ENCODE results near the gene LONP1. TPM values are rescaled to one million over a fixed set of nuclear protein-coding genes. Genes with fewer than 3 reads are reported as not detected.
"Not testable (repeated sequence)": the region's sequence is repeated elsewhere in the genome, so short reads cannot be mapped to it uniquely, and the experiment has no call there.

The LONP1 gene
- total and polyA plus RNA-seq, 5 experiments from 2014 or later = 19.9 to 75.3 (median 45.5) TPM

DNA sequence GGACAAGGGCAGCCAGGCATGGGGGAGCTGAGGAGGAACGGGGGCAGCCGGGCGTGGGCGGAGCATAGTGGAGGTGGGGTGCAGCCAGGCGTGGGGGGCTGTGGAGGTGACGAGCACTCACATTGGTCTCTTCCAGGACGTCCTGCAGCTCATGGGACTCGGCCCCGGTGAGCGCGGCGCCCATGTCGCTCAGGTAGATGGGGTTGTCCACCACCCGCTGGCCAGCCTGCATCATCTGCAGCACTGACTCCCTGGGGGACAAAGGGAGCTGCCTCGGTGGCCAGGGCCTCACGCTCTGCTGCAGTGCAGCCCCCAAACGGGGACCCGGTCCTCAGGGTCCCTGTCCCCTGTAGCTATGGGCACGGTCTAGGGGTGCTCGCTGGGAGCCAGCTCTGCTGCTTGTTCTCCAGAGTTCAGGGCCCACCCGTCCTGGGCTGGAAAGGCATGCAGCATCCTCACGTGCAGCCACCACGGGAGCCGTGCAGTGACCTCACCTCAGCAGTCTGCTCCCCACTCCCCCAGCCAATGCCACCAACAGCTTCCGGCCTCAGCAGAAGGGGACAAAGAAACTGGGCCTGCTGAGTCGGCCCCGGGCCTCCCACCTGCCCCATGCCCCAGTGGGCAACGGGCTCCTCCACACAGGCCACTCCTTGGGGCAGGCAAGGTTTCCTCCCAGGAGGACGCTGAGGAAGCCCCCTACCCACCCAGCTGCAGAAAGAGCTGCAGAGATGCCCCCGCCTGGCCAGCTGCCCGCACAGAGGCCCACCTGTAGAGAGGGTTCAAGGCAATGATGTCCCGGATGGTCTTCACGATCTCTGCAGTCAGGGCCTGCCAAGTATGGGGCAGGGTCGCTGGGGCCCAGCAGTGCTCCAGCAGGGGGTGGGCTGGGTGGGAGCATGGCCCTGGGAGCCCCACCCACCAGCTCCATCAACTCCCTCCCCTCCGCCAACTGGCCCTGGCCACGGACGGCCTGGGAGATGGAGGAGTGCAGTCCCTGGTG, 12.1 kb downstream of the LONP1 start:
- peak in 1 of 2 donors; percentile 17 for ATAC-seq
- Mint-ChIP-seq H3K36me3 (peaks cover 0 to 76% (median 0%) of the 10 kb centered on the region in 3 donors), H3K9me3 (no peaks in the 10 kb centered on the region), H3K4me3 (no peak overlapping the region), H3K27me3 (no peaks in the 10 kb centered on the region), H3K27ac (peak overlapping the region in 1 of 10 donors; percentile 61), H3K4me1 (no peaks in the 10 kb centered on the region)
- POLR2A ChIA-PET = interaction anchor here (0.5 to 1.3 kb wide), 3 partner anchors 9 to 589 kb away, joined by 3 to 5 read pairs (median 3); no protein-coding TSS in a partner anchor
- DNase-seq = no peak

DNA sequence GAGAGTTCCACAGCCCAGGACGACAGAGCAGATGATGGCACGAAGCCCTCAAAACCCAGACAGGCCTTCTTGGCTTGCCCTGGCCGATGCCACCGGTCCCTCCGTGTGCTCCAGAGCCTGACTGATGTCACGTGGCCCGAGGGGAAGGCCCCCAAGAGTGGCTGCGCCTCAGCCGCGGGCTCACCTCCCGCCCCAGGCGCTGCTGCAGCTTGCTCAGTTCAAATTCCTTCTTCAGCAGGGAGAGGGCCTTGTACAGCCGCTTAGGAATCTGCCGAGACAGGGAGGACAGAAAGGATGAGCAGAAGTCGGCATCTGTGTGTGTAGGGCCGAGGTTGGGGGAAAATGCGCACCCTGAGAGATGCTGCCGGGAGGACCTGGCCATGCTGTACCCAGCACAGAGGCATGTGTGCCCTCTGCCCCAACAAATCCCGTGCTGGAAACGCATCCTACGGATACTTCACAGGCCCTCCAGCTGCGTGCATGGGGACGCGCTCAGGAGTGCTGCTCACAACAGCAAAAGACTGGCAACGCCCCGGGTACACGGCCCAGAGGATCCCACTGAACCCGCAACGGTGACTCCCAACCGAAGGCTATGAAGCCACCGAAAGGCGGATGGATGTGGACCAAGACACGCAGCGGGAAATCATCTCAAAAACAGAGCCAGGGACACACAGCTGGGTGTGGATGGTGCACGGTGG, 12.9 kb downstream of the LONP1 start:
- H3K36me3 Mint-ChIP-seq = peaks cover 0 to 71% (median 0%) of the 10 kb centered on the region in 3 donors
- H3K4me3 Mint-ChIP-seq = no peak overlapping the region
- no peaks in the 10 kb centered on the region for H3K4me1 Mint-ChIP-seq
- H3K27ac Mint-ChIP-seq = peak overlapping the region in 1 of 10 donors; percentile 61
- ATAC-seq (no peak), DNase-seq (no peak)
- H3K9me3 Mint-ChIP-seq = no peaks in the 10 kb centered on the region
- H3K27me3 Mint-ChIP-seq = no peaks in the 10 kb centered on the region
- POLR2A ChIA-PET = interaction anchor here (0.5 to 1.3 kb wide), 3 partner anchors 8 to 590 kb away, joined by 3 to 5 read pairs (median 3); no protein-coding TSS in a partner anchor

DNA sequence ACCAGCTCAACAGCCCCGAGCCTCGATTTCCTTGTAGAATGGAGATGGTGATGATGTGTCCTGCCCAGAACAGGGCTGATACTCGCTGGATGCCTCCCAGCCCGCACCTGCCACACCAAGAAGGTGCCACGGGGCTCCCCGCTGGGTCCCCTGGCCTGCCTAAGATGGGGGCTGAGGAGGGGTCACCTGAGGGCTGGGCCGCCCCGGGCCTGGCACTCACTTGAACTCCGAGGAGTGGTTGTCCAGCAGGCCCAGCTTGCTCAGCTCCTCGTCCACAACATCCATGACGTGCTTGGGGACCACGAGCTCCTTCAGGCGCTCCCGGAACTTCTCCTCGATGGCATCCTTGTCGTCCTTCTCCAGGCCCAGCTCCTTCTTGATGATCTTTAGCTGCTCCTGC, 14.4 kb downstream of the LONP1 start:
- H3K36me3 Mint-ChIP-seq = peaks cover 0 to 66% (median 3%) of the 10 kb centered on the region in 3 donors
- no peaks in the 10 kb centered on the region for H3K27me3 Mint-ChIP-seq
- no peaks in the 10 kb centered on the region for H3K4me1 Mint-ChIP-seq
- H3K4me3 Mint-ChIP-seq = no peak overlapping the region
- H3K9me3 Mint-ChIP-seq = no peaks in the 10 kb centered on the region
- no peak for ATAC-seq
- H3K27ac Mint-ChIP-seq = peak overlapping the region in 1 of 10 donors; percentile 34
- DNase-seq = no peak
- POLR2A ChIA-PET = interaction anchor here (0.8 kb wide), 1 partner anchor 13 kb away, joined by 3 read pairs; no protein-coding TSS in a partner anchor

DNA sequence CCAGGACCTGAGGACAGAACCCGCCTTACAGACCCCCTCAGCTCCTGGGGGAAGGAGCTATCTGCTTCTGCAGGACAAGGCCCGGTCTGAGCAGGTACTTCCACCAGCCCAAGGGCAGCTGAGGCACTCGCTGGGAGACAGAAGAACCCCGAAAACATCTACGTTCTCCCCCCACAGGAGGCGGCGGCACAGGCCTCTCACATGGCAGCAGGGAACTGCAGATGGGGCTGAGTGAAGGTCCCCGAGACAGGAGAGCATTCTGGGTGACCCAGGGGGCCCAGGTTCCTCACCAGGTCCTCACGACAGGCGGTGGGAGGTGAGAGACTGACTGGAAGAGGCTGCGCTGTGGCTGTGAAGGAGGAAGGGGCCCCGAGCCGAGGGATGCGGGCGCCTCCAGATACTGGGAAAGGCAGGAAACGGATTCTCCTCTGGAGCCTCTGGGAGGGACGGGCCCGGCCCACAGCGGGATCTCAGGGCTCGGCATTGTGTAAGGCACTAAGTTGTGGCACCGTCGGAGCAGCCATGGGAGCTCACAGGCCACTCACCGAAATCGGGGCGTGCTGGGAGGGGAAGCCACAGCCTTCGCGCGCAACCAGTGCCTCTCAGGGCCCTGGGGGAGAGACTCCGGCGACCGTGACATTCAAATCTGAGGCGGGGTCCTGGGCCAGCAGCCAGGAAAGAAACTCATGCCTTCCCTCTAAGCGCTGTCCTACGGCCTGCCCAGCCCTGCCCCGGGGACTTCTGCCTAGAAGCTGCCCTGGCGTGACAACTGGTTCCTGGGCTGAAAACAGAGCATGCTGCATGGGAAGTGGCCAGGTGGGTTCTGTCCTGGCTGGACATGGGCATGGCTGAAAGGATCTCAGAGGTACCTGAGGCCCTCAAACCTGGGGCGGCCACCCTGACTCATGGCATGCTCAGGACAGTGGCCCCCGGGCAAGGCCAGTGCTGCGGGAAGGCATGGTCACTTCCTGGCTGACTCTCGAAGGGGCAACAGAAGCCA, 15.8 kb downstream of the LONP1 start:
- DNase-seq (peak in 1 of 10 donors; percentile 56), ATAC-seq (no peak)
- Mint-ChIP-seq H3K4me3 (no peak overlapping the region), H3K9me3 (no peaks in the 10 kb centered on the region), H3K27ac (peak overlapping the region in 3 of 10 donors; percentile 53 to 80 (median 62)), H3K36me3 (peaks cover 0 to 59% (median 3%) of the 10 kb centered on the region in 3 donors), H3K4me1 (no peaks in the 10 kb centered on the region), H3K27me3 (no peaks in the 10 kb centered on the region)
- POLR2A ChIA-PET = interaction anchor here (0.6 kb wide), 1 partner anchor 25 kb away, joined by 3 read pairs; no protein-coding TSS in a partner anchor

DNA sequence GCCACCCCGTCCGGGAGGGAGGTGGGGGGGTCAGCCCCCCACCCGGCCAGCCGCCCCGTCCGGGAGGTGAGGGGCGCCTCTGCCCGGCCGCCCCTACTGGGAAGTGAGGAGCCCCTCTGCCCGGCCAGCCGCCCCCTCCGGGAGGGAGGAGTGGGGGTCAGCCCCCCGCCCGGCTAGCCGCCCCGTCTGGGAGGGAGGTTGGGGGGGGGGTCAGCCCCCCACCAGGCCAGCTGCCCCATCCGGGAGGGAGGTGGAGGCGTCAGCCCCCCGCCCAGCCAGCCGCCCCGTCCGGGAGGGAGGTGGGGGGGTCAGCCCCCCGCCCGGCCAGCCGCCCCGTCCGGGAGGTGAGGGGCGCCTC, 17.9 kb downstream of the LONP1 start:
- DNase-seq, H3K27me3 Mint-ChIP-seq, H3K27ac Mint-ChIP-seq, ATAC-seq, H3K4me3 Mint-ChIP-seq, H3K4me1 Mint-ChIP-seq, H3K9me3 Mint-ChIP-seq: not testable (repeated sequence)
- peaks cover 0 to 55% (median 3%) of the 10 kb centered on the region in 3 donors for H3K36me3 Mint-ChIP-seq
- POLR2A ChIA-PET = interaction anchor here (1.3 kb wide), 1 partner anchor 8 kb away, joined by 3 read pairs; no protein-coding TSS in a partner anchor

DNA sequence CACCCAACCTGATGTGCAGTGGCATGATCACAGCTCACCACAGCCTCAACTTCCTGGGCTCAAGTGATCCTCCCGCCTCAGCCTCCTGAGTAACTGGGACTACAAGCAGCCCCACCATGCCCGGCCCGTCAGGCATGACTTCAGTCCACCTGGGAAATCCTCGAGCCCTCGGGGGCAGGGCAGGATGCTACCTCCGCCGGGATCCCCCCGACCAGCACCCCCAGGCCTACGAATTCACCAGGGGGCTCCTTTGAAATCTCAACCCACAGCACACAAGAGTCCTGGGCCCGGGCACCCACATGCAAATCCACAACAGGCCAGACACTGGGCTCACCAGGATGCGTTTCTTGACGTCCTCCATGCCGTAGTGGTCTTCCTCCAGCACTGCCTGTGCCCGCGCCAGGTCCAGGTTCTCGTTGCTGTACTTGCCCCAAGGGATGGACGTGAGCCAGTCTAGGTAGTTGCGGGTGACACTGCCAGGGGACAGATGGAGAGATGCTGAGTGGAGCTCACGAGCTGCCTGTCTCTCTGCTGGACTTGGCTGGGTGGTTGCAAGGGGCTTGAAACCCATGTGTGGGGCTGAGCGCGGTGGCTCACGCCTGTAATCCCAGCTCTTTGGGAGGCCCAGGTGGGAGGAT, 19.4 kb downstream of the LONP1 start:
- ATAC-seq (no peak), DNase-seq (no peak)
- POLR2A ChIA-PET = no interaction called here
- no peaks in the 10 kb centered on the region for H3K9me3 Mint-ChIP-seq
- H3K4me3 Mint-ChIP-seq = no peak overlapping the region
- no peaks in the 10 kb centered on the region for H3K27me3 Mint-ChIP-seq
- peaks cover 0 to 2% (median 0%) of the 10 kb centered on the region in 4 donors for H3K4me1 Mint-ChIP-seq
- H3K27ac Mint-ChIP-seq = peak overlapping the region in 2 of 10 donors; percentile 21 to 70
- H3K36me3 Mint-ChIP-seq = peaks cover 0 to 49% (median 3%) of the 10 kb centered on the region in 3 donors

DNA sequence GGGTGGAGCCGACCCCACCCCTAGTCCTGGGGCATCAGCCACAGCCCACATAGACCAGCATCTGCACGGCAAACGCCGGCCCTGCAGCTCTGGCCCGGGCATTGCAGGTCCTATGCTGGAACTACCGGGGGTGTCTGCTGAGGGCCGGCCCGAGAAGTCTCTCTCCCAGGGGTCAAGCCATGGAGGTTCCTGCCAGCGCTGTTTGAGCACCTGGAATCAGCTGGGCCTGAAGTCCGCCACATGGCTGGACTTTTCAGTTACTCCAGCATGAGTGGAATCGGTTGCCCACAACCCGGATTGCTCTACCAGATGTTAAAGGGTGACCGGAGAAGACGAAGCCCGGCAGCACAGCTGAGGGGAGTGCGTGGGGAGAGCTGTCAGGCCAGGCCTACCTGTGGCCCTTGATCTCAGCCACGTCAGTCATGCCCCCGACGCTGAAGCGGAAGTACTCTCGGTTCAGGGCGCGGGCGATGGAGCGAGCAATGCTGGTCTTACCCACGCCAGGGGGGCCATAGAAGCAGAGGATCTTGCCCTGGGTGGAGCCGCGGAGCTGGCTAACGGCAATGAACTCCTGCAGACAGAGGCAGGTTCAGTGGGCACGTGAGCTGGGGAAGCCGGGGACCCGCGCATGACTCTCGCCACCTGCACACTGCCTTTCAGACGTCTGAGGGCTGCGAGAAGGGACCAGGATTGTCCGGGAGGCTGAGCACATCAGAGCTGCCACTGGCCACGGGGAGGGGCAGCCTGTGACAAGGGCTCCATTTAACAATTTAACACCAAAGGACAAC, 21.1 kb downstream of the LONP1 start:
- H3K4me1 Mint-ChIP-seq = peaks cover 0 to 2% (median under 1%) of the 10 kb centered on the region in 4 donors
- H3K27me3 Mint-ChIP-seq = no peaks in the 10 kb centered on the region
- H3K27ac Mint-ChIP-seq = peak overlapping the region in 1 of 10 donors; percentile 25
- no peak overlapping the region for H3K4me3 Mint-ChIP-seq
- no peaks in the 10 kb centered on the region for H3K9me3 Mint-ChIP-seq
- POLR2A ChIA-PET = interaction anchor here (0.9 to 1.2 kb wide), 3 partner anchors 9 to 21 kb away, joined by 3 to 5 read pairs (median 3); partner anchors contain the start of genes LONP1 and RPL36
- ATAC-seq = no peak
- peaks cover 0 to 43% (median 3%) of the 10 kb centered on the region in 3 donors for H3K36me3 Mint-ChIP-seq
- no peak for DNase-seq

DNA sequence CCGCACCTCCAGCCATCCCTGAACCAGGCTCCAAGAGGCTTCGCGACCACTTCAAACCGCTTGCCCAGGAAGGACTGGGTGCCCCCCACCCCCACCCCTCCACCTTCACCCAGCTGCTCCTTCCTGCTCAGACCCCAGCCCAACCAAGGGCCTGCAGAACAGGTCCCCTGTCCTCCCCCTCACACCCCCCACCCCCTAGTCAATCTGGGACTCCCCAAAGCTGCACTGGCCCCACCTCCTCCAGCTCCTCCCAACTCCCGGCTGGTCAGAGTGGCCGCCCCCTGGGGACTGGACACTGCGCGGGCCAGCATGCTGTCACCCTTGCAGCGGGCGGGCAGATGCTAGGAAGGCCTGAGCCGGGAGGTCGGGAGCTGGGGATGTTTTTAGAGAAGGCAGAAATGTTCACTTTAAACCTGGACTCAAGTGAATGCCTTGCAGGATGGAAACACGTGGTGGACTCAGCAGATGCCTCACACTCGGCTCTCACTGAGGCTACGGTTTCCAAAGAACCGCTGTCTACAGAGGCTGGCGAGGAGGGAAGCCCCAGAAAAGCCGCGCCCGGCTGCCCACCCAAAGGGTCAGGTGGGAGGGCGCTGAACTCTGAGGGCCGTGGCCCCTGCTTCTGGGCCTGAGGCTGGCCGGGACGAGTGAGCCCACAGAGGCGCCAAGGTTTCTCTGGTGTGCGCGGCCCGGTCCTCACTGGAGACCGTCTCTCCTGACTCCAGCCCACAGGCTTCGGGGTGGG, 21.9 kb downstream of the LONP1 start:
- H3K36me3 Mint-ChIP-seq = peaks cover 0 to 43% (median 3%) of the 10 kb centered on the region in 3 donors
- no peak overlapping the region for H3K4me3 Mint-ChIP-seq
- POLR2A ChIA-PET = no interaction called here
- no peak for DNase-seq
- peaks cover 0 to 6% (median 3%) of the 10 kb centered on the region in 4 donors for H3K4me1 Mint-ChIP-seq
- no peaks in the 10 kb centered on the region for H3K27me3 Mint-ChIP-seq
- no peak for ATAC-seq
- H3K27ac Mint-ChIP-seq = peak overlapping the region in 1 of 10 donors; percentile 53
- no peaks in the 10 kb centered on the region for H3K9me3 Mint-ChIP-seq

DNA sequence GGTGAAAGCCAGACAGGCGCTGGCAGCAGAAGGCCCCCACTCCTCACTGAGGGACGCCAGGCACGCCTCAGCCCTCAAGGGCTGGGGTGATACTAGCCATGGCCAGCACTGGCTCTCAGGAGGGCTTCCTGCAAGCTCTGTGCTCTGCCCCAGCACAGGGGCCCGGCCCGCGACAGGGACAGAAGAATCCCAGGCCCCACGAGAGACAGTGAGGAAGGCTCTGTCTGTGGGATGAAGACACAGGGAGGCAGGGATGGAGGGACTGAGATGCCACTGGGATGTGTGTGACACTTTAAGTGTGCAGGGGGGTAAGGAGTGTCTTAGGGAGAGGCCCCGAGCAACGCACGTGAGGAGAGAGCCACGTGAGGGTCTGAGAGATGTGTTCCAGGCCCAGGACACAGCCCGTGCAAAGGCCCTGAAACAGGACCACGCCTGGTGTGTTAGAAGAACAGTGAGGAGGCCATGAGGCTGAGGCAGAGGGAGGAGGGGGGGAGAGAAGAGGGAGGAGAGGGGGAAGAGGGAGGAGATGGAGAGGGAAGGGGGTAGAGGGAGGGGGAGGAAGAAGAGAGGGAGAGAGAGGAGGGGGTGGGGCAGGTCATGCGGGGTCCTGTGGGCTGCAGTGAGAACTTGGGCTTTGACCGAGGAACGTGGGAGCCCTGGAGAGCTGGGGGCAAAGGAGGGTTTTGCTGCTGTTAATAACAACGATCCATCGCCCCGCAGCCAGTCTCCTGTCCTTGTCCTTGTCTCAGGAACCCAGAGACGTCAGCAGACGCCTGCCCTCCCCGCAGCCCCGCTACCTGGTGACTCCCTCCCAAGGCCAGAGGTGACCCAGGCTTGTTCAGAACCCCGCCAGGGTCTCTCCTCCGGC, 22.7 kb downstream of the LONP1 start:
- peak overlapping the region in 3 of 10 donors; percentile 25 to 53 (median 52) for H3K27ac Mint-ChIP-seq
- H3K9me3 Mint-ChIP-seq = no peaks in the 10 kb centered on the region
- H3K4me1 Mint-ChIP-seq = peaks cover 4 to 14% (median 5%) of the 10 kb centered on the region in 4 donors
- H3K4me3 Mint-ChIP-seq = peak overlapping the region in 1 of 10 donors; percentile 38
- H3K27me3 Mint-ChIP-seq = no peaks in the 10 kb centered on the region
- DNase-seq (no peak), ATAC-seq (no peak)
- POLR2A ChIA-PET = no interaction called here
- peaks cover 0 to 47% (median 3%) of the 10 kb centered on the region in 3 donors for H3K36me3 Mint-ChIP-seq

Data from naive thymus-derived CD8-positive, alpha-beta T cell (primary cell).